GM21737 (cell line): ENCODE results near the gene VDR.

Experiments used
- ATAC-seq: cut with Tn5 transposase; IDR thresholded peaks from one replicate; pipeline ENCODE4 v1.9.1; 2021; ENCODE audit warnings: mild to moderate bottlenecking, moderate library complexity; ENCODE audit not compliant: unreplicated experiment

The VDR gene

DNA sequence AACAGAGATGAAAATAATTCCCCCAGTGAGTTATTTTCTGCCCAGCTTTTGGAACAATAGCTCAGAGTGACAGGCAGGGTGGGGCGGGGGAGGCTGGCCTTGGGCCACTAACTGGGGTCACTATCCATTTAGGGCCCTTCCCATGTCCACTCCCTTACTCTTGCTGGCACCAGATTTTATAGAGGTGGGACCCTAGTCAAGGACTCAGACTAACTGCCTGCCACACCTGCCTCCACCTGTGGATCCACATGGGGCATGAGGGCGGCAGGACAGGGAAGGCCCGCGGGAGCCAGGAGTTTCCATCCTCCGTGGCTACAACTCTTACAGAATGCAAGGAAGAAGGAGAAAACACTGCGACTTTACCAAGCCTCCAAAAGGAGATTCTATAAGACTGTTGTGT, 10.1 kb downstream of the VDR start:
- no peak for ATAC-seq

DNA sequence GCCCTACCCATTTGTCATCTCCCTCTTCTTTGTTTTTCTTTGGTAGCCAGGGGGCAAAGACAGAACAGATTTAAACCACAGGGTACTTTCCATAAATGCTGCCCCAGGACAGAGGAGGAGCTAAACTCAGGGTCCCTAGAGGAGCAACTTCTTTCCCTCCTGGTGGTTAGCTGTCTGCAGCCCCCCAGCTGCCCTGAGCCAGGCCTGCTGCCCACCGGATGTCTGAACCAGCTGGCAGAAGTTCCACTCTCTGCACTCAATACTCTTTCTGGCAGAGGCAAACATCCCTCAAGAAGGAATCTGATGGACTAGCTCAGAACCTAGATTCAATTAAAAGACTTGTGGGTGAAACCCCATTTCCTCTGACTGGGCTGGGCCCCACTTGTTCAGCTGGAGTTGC, 10.7 kb downstream of the VDR start:
- ATAC-seq = no peak

DNA sequence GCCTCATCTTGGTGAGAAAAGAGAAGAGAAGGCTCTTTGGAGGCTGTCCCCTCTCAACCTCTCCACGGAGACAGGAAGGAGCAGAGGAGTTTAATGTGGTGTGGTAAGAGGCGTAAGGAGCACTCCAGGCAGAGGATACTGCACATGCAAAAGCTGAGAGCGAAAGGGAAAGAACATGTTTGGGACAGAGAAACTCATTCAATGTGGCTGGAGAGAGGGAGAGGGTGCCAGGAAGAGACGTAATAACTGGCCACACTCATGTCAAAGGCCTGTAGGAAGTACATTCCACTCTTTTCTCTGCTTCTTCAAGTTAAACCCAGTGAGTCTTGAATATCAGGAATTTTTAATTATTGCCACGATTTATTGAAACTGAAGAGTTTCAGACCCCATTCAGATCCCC, 12.0 kb downstream of the VDR start:
- ATAC-seq = no peak

DNA sequence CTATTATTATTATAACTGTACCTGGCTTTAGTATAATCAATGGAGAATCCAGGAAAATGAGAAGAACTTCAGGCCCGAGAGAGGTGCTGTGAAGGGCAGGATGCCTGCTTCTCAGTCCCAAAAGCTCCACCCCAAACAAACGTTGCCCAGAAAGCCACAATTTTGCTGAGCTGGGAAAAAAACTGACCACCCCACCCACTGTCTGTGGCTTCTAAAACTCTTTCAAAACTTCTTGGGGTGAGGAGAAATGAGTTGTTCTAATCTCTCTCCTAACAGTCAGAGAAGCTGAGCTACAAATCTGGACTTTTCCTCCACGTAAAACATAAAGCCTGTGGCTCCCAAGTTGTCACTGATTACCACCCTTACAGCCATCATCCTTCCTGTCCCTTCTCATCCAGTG, 13.4 kb downstream of the VDR start:
- no peak for ATAC-seq

DNA sequence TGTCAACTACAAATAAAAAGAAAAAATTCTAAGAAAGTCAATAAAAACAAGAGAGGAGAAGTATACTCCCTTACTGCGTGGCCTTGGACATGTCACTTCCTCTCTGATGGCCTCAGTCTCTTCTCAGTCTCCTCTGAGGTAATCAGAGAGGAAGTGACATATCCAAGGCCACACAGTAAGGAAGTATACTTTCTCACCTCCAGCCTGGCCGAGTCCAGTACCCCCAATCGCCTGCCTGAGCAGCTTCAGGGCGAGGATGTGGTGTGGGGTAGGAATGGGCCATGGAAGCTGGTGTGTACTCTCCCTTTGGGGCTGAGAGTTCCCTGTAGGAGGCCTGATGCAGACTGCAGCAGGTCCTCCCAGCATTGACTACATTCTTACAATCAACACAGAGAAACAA, 15.8 kb downstream of the VDR start:
- no peak for ATAC-seq

DNA sequence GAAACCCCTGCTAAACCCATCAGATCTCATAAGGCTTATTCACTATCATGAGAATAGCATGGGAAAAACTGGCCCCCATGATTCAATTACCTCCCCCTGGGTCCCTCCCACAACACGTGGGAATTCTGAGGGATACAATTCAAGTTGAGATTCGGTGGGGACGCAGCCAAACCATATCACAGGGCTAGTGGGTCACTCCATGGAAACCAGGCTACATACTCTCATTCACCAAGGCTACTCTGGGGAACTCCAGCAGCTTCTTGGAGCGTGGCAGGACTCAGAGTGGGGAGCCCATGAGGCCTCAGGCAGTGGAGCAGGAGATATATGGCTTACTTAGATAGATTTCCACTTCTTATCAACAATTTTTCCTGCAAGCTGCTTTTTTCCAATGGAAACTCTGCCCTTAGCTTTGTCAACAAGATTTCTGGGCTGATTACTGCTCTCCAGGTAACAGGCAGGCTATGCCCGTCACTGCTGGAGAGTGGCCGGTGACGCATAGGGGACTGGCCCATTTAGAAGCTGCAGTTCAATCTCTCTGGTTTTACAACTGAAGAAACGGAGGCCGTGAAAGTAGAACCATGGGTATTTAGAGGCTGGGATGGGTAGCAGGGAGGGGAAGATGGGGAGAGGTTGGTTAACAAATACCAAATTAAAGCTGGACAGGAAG, 16.5 kb downstream of the VDR start:
- ATAC-seq = no peak

DNA sequence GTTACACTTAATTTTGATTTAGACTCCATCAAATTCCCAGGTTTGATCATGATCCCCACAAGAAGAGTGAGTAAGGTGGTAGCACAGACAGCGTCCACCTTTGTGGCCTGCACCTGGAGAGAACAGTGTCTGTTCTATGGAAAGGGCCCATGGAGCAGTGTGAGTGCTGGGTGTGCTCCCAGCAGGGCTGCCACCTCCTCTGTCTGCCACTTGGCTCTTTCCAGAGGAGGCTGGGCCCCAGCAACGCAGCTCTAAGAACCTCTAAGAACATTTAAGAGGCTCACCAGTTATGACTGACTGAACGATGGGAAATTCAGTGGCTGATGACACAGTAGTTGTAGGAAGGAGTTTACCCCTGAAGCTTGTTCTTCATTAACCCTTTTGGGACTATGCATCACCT, 17.3 kb downstream of the VDR start:
- no peak for ATAC-seq

DNA sequence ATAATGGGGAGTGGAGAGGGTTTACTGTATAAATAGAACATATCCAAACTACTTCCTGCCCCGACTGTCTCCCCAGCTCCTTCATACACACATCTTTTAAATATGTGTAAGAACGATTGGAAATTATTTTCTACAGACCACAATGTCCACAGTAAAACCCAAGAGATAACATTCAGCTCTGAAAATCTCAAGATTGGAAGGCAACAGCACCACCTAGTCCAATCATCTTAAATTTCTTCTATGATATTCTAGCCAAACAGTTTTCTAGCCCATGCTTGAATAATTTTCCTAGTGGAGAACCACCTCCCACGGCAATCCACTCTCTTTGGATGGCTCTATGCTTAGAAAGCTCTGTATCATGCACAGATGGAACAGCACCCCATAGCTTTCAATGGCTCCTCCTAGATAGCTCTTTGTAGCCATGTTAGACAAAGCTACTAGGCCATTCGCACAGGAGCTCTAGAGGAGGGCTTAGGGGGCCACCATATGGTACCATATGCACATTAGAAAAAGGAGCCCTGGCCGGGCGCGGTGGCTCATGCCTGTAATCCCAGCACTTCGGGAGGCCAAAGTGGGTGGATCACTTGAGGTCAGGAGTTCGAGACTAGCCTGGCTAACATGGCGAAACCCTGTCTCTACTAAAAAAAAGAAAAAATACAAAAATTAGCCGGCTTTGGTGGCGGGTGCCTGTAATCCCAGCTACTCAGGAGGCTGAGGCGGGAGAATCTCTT, 18.1 kb downstream of the VDR start:
- no peak for ATAC-seq

DNA sequence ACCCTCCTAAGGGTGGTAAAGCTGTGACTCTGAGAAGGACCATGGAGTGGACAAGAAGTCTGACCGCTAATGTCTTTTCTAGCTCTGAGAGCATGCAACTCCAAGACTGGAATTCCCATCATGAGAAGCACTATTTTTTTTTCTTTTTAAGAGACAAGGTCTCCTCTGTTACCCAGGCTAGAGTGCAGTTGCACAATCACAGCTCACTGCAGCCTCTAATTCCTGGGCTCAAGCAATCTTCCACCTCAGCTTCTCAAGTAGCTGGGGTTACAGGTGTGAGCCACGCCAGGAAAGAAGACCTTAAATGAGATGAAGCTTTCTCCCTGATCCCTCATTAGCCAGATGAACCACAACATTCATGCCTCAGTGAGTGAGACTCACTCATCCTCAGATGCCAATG, 19.2 kb downstream of the VDR start:
- no peak for ATAC-seq

DNA sequence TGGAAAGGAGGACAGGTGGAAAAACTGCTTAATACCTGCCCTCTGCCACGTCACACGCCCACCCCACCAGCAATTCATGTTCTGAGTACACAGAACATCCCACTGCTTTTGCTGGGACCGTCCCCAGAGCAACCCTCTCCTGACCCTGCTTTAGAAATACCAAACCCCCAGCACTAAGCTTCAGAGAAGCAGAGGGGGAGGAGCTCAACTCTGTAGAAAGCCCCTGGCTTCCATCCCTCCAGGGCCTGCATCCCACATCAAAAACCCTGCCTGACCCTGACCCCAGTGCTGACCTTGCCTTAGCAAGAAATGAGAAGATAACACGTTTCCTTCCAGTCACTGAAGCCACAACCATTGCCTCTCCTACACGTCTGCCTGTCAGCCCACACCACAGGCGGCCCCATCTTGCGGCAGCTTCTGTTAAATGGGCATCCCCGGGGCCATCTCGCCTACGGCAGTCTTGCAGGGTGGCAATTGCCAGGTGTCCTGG, 19.7 kb downstream of the VDR start:
- no peak for ATAC-seq

DNA sequence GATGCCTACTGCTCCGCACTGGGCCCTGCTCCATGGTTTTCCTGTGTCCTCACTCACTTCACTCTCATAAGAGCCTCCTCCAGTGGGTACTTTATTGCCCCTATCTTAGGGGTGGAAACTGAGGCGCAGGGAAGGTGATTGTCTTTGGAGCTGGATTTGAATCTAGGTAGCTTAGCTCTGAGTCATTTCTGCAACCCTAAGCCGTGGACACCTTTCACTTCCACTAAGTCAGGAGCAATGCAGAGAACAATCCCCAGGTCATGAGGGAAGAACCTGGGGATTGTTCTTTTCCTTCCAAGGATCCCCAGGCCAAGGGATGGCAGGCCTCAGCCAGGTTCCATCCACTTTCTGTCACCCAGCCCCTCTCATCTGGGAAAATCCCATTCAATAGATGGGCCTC, 20.3 kb downstream of the VDR start:
- ATAC-seq = no peak

DNA sequence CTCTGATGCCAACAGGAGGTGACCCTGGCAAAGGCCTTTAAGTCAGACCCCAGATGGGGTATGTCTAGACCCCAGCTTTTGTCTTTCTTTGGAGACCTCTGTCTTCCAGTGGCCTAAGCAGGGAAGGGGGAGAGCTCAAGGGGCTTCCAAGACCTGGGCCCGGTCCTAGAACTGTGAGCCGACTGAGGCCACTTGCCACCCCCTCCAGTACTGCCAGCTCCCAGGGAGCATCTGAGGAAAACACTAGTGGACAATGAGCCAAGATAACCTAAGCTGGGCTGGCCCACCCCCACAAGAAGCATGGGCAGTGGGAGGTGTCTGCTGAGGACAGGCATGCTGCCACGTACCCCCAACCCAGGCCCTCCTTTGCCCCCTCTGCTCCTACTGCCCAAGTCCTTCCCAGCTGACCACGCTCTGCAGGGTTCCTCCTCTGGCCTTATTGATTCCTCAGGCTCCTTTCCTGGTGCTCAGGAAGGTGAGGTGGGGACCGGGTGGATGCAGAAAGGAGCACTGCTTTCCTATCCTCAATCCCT, 21.1 kb downstream of the VDR start:
- ATAC-seq = no peak

DNA sequence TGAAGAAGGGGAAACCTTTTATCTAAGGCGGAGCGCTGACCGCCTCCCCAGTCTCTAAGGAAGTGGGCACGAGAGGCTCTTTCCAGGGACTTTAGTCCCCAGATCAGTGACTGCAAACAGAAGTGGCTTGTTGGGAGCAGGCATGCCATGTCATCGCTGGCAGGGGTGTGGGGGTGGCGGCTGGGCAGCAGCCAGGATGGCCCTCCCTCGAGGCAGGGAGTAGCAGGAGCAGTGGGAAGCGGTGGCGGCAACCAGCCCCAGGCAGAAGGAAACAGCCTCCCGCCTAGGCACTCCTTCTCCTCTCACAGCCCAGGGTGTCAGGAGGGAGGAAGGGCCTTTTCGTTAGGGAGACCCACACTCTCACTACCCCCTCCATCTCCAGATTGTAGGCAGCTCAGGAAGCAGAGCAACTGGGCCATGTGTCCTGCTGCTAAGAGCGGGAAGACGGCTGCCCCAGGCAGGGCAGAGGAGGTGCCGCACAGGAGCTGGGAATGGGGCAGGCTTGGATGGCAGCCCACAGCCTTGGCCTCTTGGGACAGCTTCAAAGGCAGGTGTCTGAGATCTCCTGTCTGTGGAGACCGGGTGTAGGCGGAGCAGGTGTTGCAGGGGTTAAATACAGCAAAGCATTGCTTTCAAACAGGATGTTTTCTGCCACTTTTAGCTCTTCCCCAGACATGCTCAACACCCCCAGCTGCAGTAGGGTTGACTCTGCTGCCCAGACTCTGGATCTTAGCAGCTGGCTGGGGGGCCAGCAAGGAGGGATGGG, 21.8 kb downstream of the VDR start:
- ATAC-seq = peak; percentile 84

DNA sequence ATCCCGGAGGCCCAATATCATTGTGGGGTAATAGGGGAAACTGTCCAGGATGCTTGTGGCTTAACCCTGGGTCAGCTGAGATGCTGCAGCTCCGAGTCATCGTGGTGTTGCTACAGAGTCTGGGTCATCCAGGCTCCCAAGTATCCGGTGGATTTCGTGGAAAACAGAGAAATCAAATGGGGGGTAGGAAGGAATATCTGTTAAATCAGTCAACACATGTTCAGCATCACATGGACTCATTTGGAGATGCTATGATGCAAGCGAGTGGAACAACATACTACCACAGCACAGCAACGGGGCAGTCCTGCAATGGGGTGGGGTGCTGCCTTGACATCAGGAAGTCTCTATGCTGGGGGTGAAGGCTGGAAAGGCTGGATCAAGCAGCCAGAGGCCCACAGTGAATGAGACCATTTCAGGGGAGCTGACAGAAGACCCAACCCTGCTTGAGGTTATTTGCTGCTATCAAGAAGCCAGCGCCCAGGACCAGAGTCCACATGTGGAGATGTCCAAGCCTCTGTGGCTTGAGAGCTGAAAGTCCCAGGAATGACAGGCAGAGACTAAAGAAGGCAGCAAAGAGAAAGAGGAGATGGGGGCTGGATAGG, 22.9 kb downstream of the VDR start:
- ATAC-seq = no peak

DNA sequence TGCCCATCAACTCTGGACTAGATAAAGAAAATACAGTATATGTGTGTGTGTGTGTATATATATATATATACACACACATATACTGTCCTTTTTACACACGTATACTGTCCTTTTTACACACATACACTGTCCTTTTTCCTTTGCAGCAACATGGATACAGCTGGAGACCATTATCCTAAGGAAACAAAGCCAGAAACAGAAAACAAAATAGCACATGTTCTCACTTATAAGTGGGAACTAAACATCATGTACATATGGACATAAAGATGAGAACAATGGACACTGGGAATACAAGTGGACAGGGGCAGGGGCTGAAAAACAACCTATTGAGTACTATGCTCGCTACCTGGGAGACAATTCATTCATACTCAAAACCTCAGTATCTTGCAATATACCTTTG, 23.7 kb downstream of the VDR start:
- ATAC-seq = no peak

DNA sequence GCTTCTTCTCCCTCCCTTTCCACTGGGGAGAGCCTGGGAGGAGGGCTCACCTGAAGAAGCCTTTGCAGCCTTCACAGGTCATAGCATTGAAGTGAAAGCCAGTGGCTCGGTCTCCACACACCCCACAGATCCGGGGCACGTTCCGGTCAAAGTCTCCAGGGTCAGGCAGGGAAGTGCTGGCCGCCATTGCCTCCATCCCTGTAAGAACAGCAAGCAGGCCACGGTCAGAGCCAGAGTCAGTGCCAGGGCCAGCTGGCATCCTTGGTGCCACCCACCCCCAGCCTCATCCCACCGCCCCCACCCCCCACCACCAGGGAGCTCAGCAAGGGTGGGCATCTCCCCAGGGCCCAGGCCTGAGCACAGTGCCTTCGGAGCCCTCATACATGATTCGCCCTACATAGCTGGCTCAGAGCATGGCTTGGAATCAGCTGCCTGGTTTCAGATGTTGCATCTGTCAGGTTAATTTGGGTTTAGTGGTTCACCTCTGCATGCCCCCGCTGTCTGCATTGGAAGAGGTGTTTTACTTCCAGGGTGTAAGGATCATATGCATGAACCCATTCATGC, 25.8 kb downstream of the VDR start:
- ATAC-seq = no peak

DNA sequence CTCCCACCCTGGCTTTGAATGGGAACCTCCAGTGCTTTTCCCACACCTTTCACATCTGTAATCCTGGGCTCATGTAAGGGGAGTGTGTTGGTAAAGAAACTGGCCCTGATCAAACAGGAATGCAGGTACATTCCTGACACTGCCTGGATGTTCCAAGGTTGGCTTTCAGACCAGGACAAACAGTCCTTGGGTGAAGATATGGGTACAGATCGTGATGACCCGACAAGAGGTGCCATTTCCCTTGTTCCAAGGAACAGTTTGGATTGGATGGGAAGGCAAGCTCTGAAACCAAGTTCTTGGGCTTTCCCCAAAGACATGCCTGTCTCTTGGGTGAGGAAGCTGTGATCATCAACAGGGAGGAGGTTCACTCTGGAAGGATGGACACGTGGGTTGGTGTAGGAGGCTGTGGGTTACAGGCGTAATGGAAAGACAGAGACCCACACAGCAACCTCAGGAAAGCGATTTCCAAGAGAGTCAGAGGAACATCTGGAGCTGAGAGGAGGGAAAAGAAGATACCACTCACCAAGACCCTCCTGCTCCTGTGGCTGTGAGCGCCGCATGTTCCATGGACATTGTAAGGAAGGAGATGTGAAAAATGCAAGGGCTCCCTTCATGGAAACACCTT, 26.4 kb downstream of the VDR start:
- ATAC-seq = no peak

DNA sequence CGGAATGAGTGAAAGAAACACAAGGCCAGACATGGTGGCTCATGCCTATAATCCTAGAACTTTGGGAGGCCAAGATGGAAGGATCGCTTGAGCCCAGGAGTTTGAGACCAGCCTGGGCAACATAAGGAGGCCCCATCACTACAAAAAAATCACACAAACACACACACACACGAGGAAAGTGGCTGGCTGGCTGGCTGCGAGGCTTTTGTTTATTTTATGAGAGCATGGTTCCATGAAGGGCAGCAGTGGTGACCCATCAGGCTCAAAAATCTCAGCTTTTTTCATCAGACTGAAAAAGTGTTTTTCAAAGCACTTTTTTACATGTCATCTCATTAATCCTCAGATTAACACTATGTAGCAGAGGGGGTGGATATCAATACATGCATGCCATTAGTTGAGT, 27.7 kb downstream of the VDR start:
- no peak for ATAC-seq

DNA sequence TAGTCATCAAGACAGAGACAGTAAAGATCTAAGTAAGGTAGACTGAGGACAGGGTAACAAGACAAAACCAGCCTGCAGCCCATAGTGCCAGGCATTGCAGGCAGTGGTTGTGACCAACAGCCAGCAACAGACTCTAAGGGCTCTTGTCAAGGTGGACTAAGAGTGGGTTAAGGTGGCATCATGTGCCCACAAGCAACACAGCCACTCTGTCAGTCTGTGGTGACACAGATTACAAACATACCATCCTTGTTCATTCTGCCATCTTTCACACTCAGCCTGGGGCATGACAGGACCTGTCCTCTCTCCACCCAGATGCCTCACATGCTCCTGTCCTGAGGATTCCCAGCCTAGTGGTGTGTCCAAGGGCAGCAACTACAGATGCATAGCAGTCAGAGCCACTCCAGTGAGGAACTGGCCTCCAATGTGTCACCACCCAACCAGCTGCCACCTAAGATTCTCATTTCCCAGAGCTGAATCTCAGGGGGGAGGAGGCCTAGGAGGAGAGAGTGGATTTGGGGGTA, 28.3 kb downstream of the VDR start:
- ATAC-seq = no peak

DNA sequence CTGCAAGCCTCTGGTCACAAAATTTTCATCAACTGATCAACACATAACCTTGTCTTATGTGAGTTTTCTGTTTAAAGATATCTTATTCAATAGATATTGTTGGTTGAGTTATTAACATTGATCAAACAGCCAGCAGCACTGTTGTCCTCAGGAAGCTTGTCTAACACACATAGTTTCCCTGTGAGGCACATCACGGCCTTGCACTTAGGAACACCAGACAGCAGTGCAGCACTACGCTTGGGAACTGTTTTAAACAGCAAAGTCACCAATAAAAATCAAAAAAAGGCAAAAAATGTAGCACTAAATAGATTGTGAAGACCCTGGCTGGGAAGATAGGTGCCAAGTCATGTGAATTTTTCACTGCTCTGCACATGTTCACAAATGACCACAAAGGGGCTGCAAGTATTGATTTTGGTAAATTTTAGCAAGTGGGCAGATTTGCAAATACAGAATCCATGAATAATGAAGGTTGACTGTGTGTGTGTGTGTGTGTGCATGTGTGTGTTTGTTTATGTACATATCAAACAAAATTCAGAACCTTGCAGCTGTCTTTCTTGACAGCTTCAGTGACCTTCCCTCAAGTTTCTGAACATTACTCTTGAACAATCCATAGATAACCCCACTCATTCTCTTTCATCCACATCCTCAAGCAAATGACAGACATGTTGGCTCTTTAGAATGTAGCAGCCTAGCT, 28.9 kb downstream of the VDR start:
- no peak for ATAC-seq
